Keratinocyte (primary cell): ENCODE measurements around the gene ARFRP1. TPM values are rescaled to one million over a fixed set of nuclear protein-coding genes. Genes with fewer than 3 reads are reported as not detected.

ENCODE experiments used
- DNase-seq: peaks from one replicate; pipeline ENCODE4 v3.0.0-alpha.2; 2011; ENCODE audit warnings: low read depth, missing footprints, low spot score
- FAIRE-seq: peaks from 2 replicates; lab custom pipeline; 2011; peaks lifted over from hg19 to GRCh38; lab: Jason Lieb, UNC
- H2AFZ ChIP-seq: 2 replicates; pipeline ENCODE4 v1.6.0; 2012; ENCODE audit warnings: low read length, control low read depth, inconsistent platforms; ENCODE audit not compliant: control insufficient read depth
- H3K27ac ChIP-seq: 2 replicates; pipeline ENCODE4 v1.5.1; 2011; ENCODE audit warnings: low read length; ENCODE audit not compliant: control insufficient read depth, insufficient read depth
- H3K27me3 ChIP-seq: 3 replicates; pipeline ENCODE4 v1.6.0; 2011; ENCODE audit warnings: low read length; ENCODE audit not compliant: control insufficient read depth, insufficient read depth; ENCODE audit errors: extremely low read depth
- H3K36me3 ChIP-seq, 2 experiments: 2 replicates in 1 of 2; 3 replicates in 1 of 2; pipeline ENCODE4 v1.5.1; 2011; ENCODE audit warnings: low read length in 2 of 2, mild to moderate bottlenecking in 1 of 2; ENCODE audit not compliant: control insufficient read depth in 2 of 2, insufficient read depth in 2 of 2; ENCODE audit errors: extremely low read depth in 1 of 2
- H3K4me1 ChIP-seq: 3 replicates; pipeline ENCODE4 v1.5.1; 2011; ENCODE audit warnings: low read length; ENCODE audit not compliant: control insufficient read depth, insufficient read depth; ENCODE audit errors: extremely low read depth
- H3K4me2 ChIP-seq: 3 replicates; pipeline ENCODE4 v1.6.0; 2011; ENCODE audit warnings: low read depth, low read length; ENCODE audit not compliant: control insufficient read depth, insufficient read depth; ENCODE audit errors: extremely low read depth
- H3K4me3 ChIP-seq, 3 experiments: fragments of 200-600 bp in 1 of 3; sonication (generic) in 1 of 3; 2 replicates in 2 of 3; 3 replicates in 1 of 3; pipeline ENCODE4 v1.5.1; 2011 to 2016; ENCODE audit warnings: low read length in 3 of 3, mild to moderate bottlenecking in 3 of 3, control low read depth in 2 of 3, inconsistent platforms in 1 of 3, low read depth in 1 of 3, mixed read lengths in 1 of 3, mixed run types in 1 of 3, moderate library complexity in 1 of 3; ENCODE audit not compliant: control insufficient read depth in 2 of 3, insufficient read depth in 2 of 3; ENCODE audit errors: extremely low read depth in 1 of 3
- H3K79me2 ChIP-seq: 2 replicates; pipeline ENCODE4 v1.6.0; 2012; ENCODE audit warnings: low read length; ENCODE audit not compliant: control insufficient read depth, insufficient read depth
- H3K9ac ChIP-seq: 3 replicates; pipeline ENCODE4 v1.6.0; 2011; ENCODE audit warnings: low read length; ENCODE audit not compliant: control insufficient read depth, insufficient read depth; ENCODE audit errors: extremely low read depth
- H3K9me1 ChIP-seq: 3 replicates; pipeline ENCODE4 v1.6.0; 2011; ENCODE audit warnings: low read length; ENCODE audit not compliant: control insufficient read depth, insufficient read depth; ENCODE audit errors: extremely low read depth
- H3K9me3 ChIP-seq: 2 replicates; pipeline ENCODE4 v1.5.1; 2012; ENCODE audit warnings: low read depth, low read length; ENCODE audit not compliant: control insufficient read depth
- H4K20me1 ChIP-seq: 3 replicates; pipeline ENCODE4 v1.6.0; 2011; ENCODE audit warnings: low read length; ENCODE audit not compliant: control insufficient read depth, insufficient read depth; ENCODE audit errors: extremely low read depth
- CTCF ChIP-seq, 3 experiments: IDR thresholded peaks in 1 of 3; conservative IDR thresholded peaks in 1 of 3; optimal IDR thresholded peaks in 1 of 3; 2 replicates in 2 of 3; 3 replicates in 1 of 3; pipeline versions ENCODE3 to v1.5.1; 2011; ENCODE audit warnings: low read length in 3 of 3, mild to moderate bottlenecking in 3 of 3, moderate library complexity in 2 of 3, control low read depth in 1 of 3, inconsistent platforms in 1 of 3; ENCODE audit not compliant: insufficient read depth in 2 of 3; ENCODE audit errors: extremely low read depth in 1 of 3
- EZH2 ChIP-seq: IDR thresholded peaks from one replicate; pipeline ENCODE4 v1.6.1; 2012; ENCODE audit warnings: inconsistent platforms, mild to moderate bottlenecking, low read length, moderate library complexity
- dilution Hi-C: fragments of 300-500 bp; cut with MboI; formaldehyde crosslinking; loops from one replicate; pipeline ENCODE4 v1.7.0; 2020; ENCODE audit warnings: low sequenced_read_pairs; ENCODE audit not compliant: extremely low pct_ligation_motif_present
- polyA plus RNA-seq, 5 experiments: library from polyadenylated mRNA; depleted of rRNA in 3 of 5; stranded (reverse) in 3 of 5; stranded (forward) in 1 of 5; unstranded in 1 of 5; fragments of >200 nt; gene quantifications; 1 replicate in 1 of 5; 2 replicates in 3 of 5; 3 replicates in 1 of 5; pipeline versions ENCODE4 v1.2.1 to v1.2.3, GENCODE V29; 2011 to 2012; ENCODE audit warnings: missing spikeins in 2 of 5, low read depth in 1 of 5, low replicate concordance in 1 of 5

Gene ARFRP1
- polyA plus RNA-seq, 1 donor (not counting 4 experiments of a cell fraction or from before 2014, with no cell fraction given) = 30.4 TPM

DNA sequence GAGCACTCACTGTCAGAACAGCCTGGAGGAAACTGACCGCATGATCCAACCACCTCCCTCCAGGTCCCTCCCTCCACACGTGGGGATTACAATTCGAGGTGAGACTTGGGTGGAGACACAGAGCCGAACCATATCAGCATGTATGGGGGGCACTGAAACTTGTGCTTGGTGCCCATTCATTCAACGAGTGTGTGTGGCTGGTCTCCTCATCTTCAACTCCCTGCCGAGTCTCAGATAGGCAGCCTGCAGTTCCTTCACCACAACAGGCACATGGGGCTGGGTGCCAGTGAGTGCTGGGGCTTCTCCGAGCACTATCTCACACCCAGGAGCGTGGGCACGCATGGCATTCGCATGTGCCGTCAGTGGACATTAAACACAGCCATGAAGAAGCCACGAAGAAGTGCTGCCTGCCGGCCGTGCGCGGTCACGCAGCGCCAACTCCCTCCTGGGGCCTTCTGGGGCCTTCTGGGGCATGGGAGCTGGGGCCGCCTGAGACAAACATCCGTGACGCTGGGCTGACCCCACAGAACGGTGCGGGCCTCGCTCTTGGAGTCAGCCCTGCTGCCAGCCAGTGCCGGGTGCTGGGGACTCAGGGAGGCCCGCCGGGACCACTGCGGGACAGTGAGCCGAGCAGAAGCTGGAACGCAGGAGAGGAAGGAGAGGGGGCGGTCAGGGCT lies 50.4 kb downstream of the ARFRP1 start:
- Histone ChIP-seq H3K27me3 (no peaks in the 10 kb centered on the region), H3K4me2 (peak overlapping the region; percentile 80), H3K9ac (peak overlapping the region; percentile 83), H3K9me3 (no peaks in the 10 kb centered on the region), H3K4me3 (peak overlapping the region; percentile 81 to 97 (median 94)), H3K79me2 (peaks cover 24% of the 10 kb centered on the region), H2AFZ (peak overlapping the region; percentile 87), H3K27ac (peak overlapping the region; percentile 55), H3K9me1 (no peaks in the 10 kb centered on the region), H3K36me3 (peaks cover 6 to 10% of the 10 kb centered on the region in 2 experiments), H3K4me1 (peaks cover 14% of the 10 kb centered on the region), H4K20me1 (no peaks in the 10 kb centered on the region)
- TF ChIP-seq CTCF (optimal IDR thresholded peaks at IDR 0.05 in 1 of 3, IDR thresholded peaks at IDR 0.05 in 1 of 3, conservative IDR thresholded peaks at IDR 0.05 in 1 of 3; ENCODE audit: extremely low read depth in 1 of 3, insufficient read depth in 2 of 3, low read length in 3 of 3) = no peak
- no peak for TF ChIP-seq EZH2
- dilution Hi-C loops = no loop called here
- DNase-seq (no peak), FAIRE-seq (no peak)

- TF ChIP-seq CTCF (optimal IDR thresholded peaks at IDR 0.05 in 1 of 3, IDR thresholded peaks at IDR 0.05 in 1 of 3, conservative IDR thresholded peaks at IDR 0.05 in 1 of 3; ENCODE audit: extremely low read depth in 1 of 3, insufficient read depth in 2 of 3, low read length in 3 of 3) (no peak), EZH2 (no peak)
- H2AFZ ChIP-seq = no peak overlapping the region
- peaks cover 1 to 3% of the 10 kb centered on the region in 2 experiments for H3K36me3 ChIP-seq
- H3K79me2 ChIP-seq = peaks cover 24% of the 10 kb centered on the region
- H3K4me1 ChIP-seq = peaks cover 23% of the 10 kb centered on the region
- no peak overlapping the region for H3K4me3 ChIP-seq
- H3K9me1 ChIP-seq = no peaks in the 10 kb centered on the region
- dilution Hi-C loops = no loop called here
- no peak overlapping the region for H3K9ac ChIP-seq
- H3K27ac ChIP-seq = no peak overlapping the region
- no peaks in the 10 kb centered on the region for H3K9me3 ChIP-seq
- FAIRE-seq = no peak
- H4K20me1 ChIP-seq = no peaks in the 10 kb centered on the region
- no peak overlapping the region for H3K4me2 ChIP-seq
- DNase-seq = no peak
- no peaks in the 10 kb centered on the region for H3K27me3 ChIP-seq
Observed at GRCh38 chr20:63656451-63656850, 51.3 kb downstream of the ARFRP1 start.
